HCT116 (cell line): ENCODE measurements around the gene FAM53B. TPM values are rescaled to one million over a fixed set of nuclear protein-coding genes. Genes with fewer than 3 reads are reported as not detected.

Source experiments
- ATAC-seq: fragments of 200-7000 bp; cut with Tn5 transposase; 2 replicates; pipeline ENCODE4 v1.9.1; 2020; ENCODE audit warnings: mild to moderate bottlenecking, moderate library complexity
- BruUV-seq: library from RNA; stranded (reverse); fragments of 400-500 nt; replicated peaks from 2 replicates; lab custom pipeline; 2021; lab: Mats Ljungman, UMichigan
- CTCF ChIA-PET: fragments of 300-600 bp; sonication (Branson Sonifier 250); formaldehyde crosslinking; loops from one replicate; lab custom pipeline; 2021; ENCODE audit warnings: antibody characterized with exemption; lab: Charles Lee
- POLR2A ChIA-PET: fragments of 300-600, 350-600 bp; sonication (Branson Sonifier 250); formaldehyde crosslinking; loops from one replicate; lab custom pipeline; 2021; ENCODE audit warnings: antibody characterized with exemption; lab: Charles Lee
- RAD21 ChIA-PET, 2 experiments: fragments of 300-600 bp; sonication (Branson Sonifier 250); formaldehyde crosslinking; loops; one replicate each; lab custom pipeline; 2023; ENCODE audit warnings: low total read pairs in 2 of 2; ENCODE audit not compliant: uncharacterized antibody in 2 of 2, unreplicated experiment in 2 of 2, low non-redundant PET in 1 of 2; lab: Charles Lee
- DNase-seq: peaks from one replicate; pipeline ENCODE4 v3.0.0-alpha.2; 2010; ENCODE audit warnings: low read depth, low spot score
- H2AFZ ChIP-seq: fragments of 200-600 bp; shearing (Covaris generic), sonication (generic); 2 replicates; pipeline ENCODE4 v1.6.1; 2017; ENCODE audit warnings: low read depth, mixed run types, mixed read lengths, antibody characterized with exemption, low read length; ENCODE audit not compliant: poor library complexity, severe bottlenecking
- H3K27ac ChIP-seq: 2 replicates; pipeline ENCODE4 v1.5.1; 2012; ENCODE audit warnings: low read depth, low read length
- H3K27me3 ChIP-seq: fragments of 200-600 bp; sonication (generic); 2 replicates; pipeline ENCODE4 v1.6.1; 2016; ENCODE audit warnings: mixed run types, low read length, mixed read lengths; ENCODE audit not compliant: insufficient read depth
- H3K36me3 ChIP-seq, 2 experiments: fragments of 200-500 bp in 1 of 2; fragments of 200-600 bp in 1 of 2; sonication (Bioruptor generic) in 1 of 2; sonication (generic) in 1 of 2; 2 replicates each; pipeline versions ENCODE4 v1.5.1 to v1.6.1; 2014 to 2016; ENCODE audit warnings: low read length in 2 of 2, inconsistent platforms in 1 of 2, mixed read lengths in 1 of 2, mixed run types in 1 of 2; ENCODE audit not compliant: insufficient read depth in 2 of 2, control insufficient read depth in 1 of 2
- H3K4me1 ChIP-seq, 2 experiments: fragments of 200-600 bp in 1 of 2; sonication (generic) in 1 of 2; 2 replicates each; pipeline versions ENCODE4 v1.5.1 to v1.6.1; 2012 to 2017; ENCODE audit warnings: low read length in 2 of 2, inconsistent platforms in 1 of 2, mild to moderate bottlenecking in 1 of 2, mixed read lengths in 1 of 2, mixed run types in 1 of 2, moderate library complexity in 1 of 2; ENCODE audit not compliant: insufficient read depth in 2 of 2, control insufficient read depth in 1 of 2
- H3K4me2 ChIP-seq: fragments of 200-600 bp; sonication (generic); 2 replicates; pipeline ENCODE4 v1.6.1; 2017; ENCODE audit warnings: mixed run types, low read length, mixed read lengths
- H3K4me3 ChIP-seq, 2 experiments: fragments of 200-600 bp in 1 of 2; sonication (generic) in 1 of 2; replicated peaks in 1 of 2; 2 replicates each; pipeline ENCODE4 v1.5.1; 2011 to 2016; ENCODE audit warnings: low read length in 2 of 2, control low read depth in 1 of 2, low read depth in 1 of 2, mild to moderate bottlenecking in 1 of 2, mixed read lengths in 1 of 2, mixed run types in 1 of 2
- H3K79me2 ChIP-seq: fragments of 200-600 bp; sonication (generic); 2 replicates; pipeline ENCODE4 v1.6.1; 2017; ENCODE audit warnings: mild to moderate bottlenecking, mixed run types, low read length, moderate library complexity, mixed read lengths; ENCODE audit not compliant: insufficient read depth
- H3K9ac ChIP-seq: fragments of 200-600 bp; sonication (generic); 2 replicates; pipeline ENCODE4 v1.6.1; 2016; ENCODE audit warnings: low read length, mixed read lengths
- H3K9me2 ChIP-seq: fragments of 200-600 bp; sonication (generic), shearing (Covaris generic); 2 replicates; pipeline ENCODE4 v1.6.1; 2017; ENCODE audit warnings: mixed run types, mild to moderate bottlenecking, moderate library complexity; ENCODE audit not compliant: insufficient read depth
- H3K9me3 ChIP-seq, 2 experiments: fragments of 200-500 bp in 1 of 2; fragments of 200-600 bp in 1 of 2; sonication (Bioruptor generic) in 1 of 2; sonication (generic) in 1 of 2; 2 replicates each; pipeline ENCODE4 v1.6.1; 2014 to 2017; ENCODE audit warnings: low read length in 2 of 2, mixed read lengths in 2 of 2, inconsistent platforms in 1 of 2, low read depth in 1 of 2, mild to moderate bottlenecking in 1 of 2, mixed run types in 1 of 2, moderate library complexity in 1 of 2; ENCODE audit not compliant: control insufficient read depth in 1 of 2, insufficient read depth in 1 of 2
- H4K20me1 ChIP-seq: fragments of 200-600 bp; sonication (generic), shearing (Covaris generic); 2 replicates; pipeline ENCODE4 v1.6.1; 2017; ENCODE audit warnings: mixed run types, mild to moderate bottlenecking, moderate library complexity; ENCODE audit not compliant: insufficient read depth
- ATF3 ChIP-seq: IDR thresholded peaks from 2 replicates; pipeline ENCODE4 v1.6.1; 2012
- ELF1 ChIP-seq: IDR thresholded peaks from 2 replicates; pipeline ENCODE4 v1.6.1; 2012; ENCODE audit warnings: low read depth, borderline replicate concordance
- JUND ChIP-seq: IDR thresholded peaks from 2 replicates; pipeline ENCODE4 v1.6.1; 2012
- POLR2AphosphoS5 ChIP-seq: IDR thresholded peaks from 2 replicates; pipeline ENCODE4 v1.6.1; 2011; ENCODE audit warnings: mild to moderate bottlenecking, low read depth, low read length, moderate library complexity
- RAD21 ChIP-seq: IDR thresholded peaks from 2 replicates; pipeline ENCODE4 v1.6.1; 2012; ENCODE audit warnings: low read depth, mild to moderate bottlenecking
- REST ChIP-seq: IDR thresholded peaks from 2 replicates; pipeline ENCODE4 v1.6.1; 2012; ENCODE audit warnings: low read depth
- SIN3A ChIP-seq: IDR thresholded peaks from 2 replicates; pipeline ENCODE4 v1.6.1; 2012; ENCODE audit warnings: low read depth
- ZNF274 ChIP-seq: fragments of 200-500 bp; sonication (Bioruptor generic); IDR thresholded peaks from 2 replicates; pipeline ENCODE4 v1.6.1; 2014; ENCODE audit warnings: mild to moderate bottlenecking, low read depth, low read length, inconsistent platforms
- intact Hi-C: fragments of 100-400 bp; cut with micrococcal nuclease; formaldehyde crosslinking; loops from 2 replicates; pipeline ENCODE4 v1.10.0; 2022
- total RNA-seq: library from RNA; stranded (reverse); gene quantifications from one replicate; pipeline ENCODE4 v1.2.1, GENCODE V29; 2021; ENCODE audit not compliant: unreplicated experiment

Gene FAM53B
- total RNA-seq, 1 experiment from 2014 or later: 19.6 TPM

GRCh38 chr10:124649214-124649613 is 95.0 kb downstream of the FAM53B start:
- ATAC-seq: no peak
- Histone ChIP-seq H4K20me1 (no peaks in the 10 kb centered on the region), H3K9me3 (no peaks in the 10 kb centered on the region), H3K9me2 (no peaks in the 10 kb centered on the region), H3K4me2 (no peak overlapping the region), H3K27me3 (no peaks in the 10 kb centered on the region)
- no TSS peak for BruUV-seq
- RAD21 ChIA-PET: no interaction called here
- intact Hi-C loops: loop anchor here (5.0 kb wide), 1 partner anchor 93 kb away; the partner anchor contains the start of gene FAM53B
- TF ChIP-seq ZNF274 (no peak), SIN3A (no peak), ATF3 (no peak), ELF1 (no peak), JUND (no peak), REST (no peak), POLR2AphosphoS5 (no peak), RAD21 (no peak; the same call in 1 of the 2 replicates)
- TF ChIP-seq, all 23 proteins: peak for 0
- POLR2A ChIA-PET: no interaction called here
- no peak overlapping the region for H3K9ac ChIP-seq
- peaks cover 6 to 20% of the 10 kb centered on the region in 2 experiments; a peak in 3 of 4 replicates for H3K4me1 ChIP-seq
- no peak overlapping the region for H3K4me3 ChIP-seq
- CTCF ChIA-PET: no interaction called here
- H3K79me2 ChIP-seq: no peaks in the 10 kb centered on the region; the same call in 1 of the 2 replicates
- no peak for DNase-seq
- no peak overlapping the region for H2AFZ ChIP-seq
- no peaks in the 10 kb centered on the region for H3K36me3 ChIP-seq
- H3K27ac ChIP-seq: no peak overlapping the region
